ENCODE results near the gene SLC25A13.

DNA sequence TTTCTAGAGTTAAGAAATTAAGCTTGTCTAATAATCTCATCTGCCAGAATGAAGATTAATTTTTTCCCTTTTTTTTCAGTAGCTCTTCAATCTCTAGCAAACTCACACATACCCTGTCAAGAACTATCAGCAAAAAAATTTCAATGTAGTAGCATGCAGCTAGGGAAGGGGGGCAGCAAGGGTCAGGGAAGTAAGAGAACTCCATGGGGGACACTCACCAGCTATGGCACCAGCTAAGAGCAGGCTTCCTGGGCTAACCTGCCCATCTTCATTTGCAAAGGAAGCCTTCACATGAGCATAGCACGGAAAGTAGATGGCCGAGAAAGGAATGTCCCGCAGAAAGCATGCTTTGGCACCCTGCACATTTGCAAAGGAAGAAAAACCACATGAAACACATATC, 190.4 kb downstream of the SLC25A13 start:
- TF ChIP-seq, protein P1, sequence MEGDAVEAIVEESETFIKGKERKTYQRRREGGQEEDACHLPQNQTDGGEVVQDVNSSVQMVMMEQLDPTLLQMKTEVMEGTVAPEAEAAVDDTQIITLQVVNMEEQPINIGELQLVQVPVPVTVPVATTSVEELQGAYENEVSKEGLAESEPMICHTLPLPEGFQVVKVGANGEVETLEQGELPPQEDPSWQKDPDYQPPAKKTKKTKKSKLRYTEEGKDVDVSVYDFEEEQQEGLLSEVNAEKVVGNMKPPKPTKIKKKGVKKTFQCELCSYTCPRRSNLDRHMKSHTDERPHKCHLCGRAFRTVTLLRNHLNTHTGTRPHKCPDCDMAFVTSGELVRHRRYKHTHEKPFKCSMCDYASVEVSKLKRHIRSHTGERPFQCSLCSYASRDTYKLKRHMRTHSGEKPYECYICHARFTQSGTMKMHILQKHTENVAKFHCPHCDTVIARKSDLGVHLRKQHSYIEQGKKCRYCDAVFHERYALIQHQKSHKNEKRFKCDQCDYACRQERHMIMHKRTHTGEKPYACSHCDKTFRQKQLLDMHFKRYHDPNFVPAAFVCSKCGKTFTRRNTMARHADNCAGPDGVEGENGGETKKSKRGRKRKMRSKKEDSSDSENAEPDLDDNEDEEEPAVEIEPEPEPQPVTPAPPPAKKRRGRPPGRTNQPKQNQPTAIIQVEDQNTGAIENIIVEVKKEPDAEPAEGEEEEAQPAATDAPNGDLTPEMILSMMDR (conservative IDR thresholded peaks at IDR 0.05), result no peak; the same call in 1 of the 2 replicates
- no peak for TF ChIP-seq ZFX (IDR thresholded peaks at IDR 0.05)
